Measurements from ENCODE around the gene BRWD1.

The BRWD1 gene

DNA sequence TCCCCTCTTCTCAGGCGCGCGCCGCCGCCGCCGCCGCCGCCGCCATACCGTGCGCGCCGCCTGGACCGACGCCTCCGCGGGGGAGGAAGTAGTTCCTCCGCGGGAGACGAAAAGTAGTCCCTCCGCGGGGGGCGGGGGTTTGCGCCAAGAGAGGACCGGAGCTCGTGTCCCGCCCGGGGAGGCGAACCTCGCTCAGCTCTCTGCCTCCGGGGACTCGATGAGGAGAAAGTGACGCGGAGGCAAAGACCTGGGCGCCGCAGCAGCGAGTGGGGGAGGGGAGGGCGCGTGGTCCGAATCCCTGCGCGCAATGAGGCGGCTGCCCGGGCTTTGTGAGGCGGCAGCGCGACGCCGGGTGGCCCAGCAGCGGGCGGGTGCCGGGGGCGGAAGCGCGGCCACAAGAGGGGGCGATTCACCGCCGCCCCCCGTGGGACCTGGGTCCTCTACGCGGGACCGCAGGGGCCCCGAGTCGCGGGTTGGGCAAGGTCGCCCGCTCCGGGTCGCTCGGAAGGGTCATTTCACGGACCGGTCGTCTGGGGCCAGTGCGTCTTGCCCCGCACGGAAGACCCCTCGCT is at the start of gene BRWD1:
BRWD1 (minus strand) TSS at position 62 of the 572 bp plus-strand sequence. CDS start 141 bp downstream, outside the sequence.
- POLR2A ChIA-PET = interaction anchor here (0.6 to 4.3 kb wide), 9 partner anchors 13 to 129 kb away, joined by 3 to 37 read pairs (median 4); partner anchors contain the start of gene HMGN1
- DNase-seq (ENCODE audit: extremely low spot score) = peak; percentile 78
- CTCF ChIA-PET = no interaction called here
- TF ChIP-seq ELF4 (IDR thresholded peaks at IDR 0.05) = peak; percentile 51; the same call in 1 of the 2 replicates
- TF ChIP-seq BHLHE40 (IDR thresholded peaks at IDR 0.05; ENCODE audit: borderline replicate concordance) = no peak
- no peak for TF ChIP-seq SP1 (IDR thresholded peaks at IDR 0.05)
- TF ChIP-seq CTBP1 (IDR thresholded peaks at IDR 0.05; ENCODE audit: borderline replicate concordance) = peak; percentile 92
- TF ChIP-seq NFRKB (IDR thresholded peaks at IDR 0.05) = peak; percentile 87
- peak; percentile 84; the same call in 1 of the 2 replicates for TF ChIP-seq LEF1 (IDR thresholded peaks at IDR 0.05; ENCODE audit: borderline replicate concordance)
- peak; percentile 98 for TF ChIP-seq L3MBTL2 (conservative IDR thresholded peaks at IDR 0.05)
- TF ChIP-seq FOXK2 (IDR thresholded peaks at IDR 0.05) = no peak
- TF ChIP-seq FOXA1 (IDR thresholded peaks at IDR 0.05) = no peak
- TF ChIP-seq ARNT (IDR thresholded peaks at IDR 0.05) = no peak
- peak; percentile 82 for TF ChIP-seq TARDBP (IDR thresholded peaks at IDR 0.05)

DNA sequence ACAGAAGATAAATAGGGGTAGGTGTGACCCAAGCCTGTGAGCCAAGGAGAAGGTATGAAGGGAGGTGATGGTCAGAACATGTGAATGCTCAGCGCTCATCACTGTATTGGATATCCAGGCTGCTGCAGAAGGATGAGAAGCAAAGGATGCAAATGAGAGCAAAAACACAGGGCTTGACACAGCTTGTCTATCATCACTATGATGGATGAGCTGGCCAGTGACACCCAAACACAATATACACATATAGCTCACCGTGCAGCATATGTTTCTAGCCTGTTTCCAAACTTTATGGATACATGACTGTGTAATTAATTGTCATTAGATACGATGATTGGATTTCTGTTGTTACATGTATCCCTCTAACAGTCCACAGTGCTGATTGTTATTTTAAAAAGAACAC is 49.3 kb upstream of the BRWD1 start:
- ChIA-PET POLR2A (interaction anchor here (1.0 to 3.2 kb wide), 2 partner anchors 14 to 25 kb away, joined by 4 to 18 read pairs; partner anchors contain the start of gene HMGN1), CTCF (interaction anchor here (0.9 kb wide), 1 partner anchor 18 kb away, joined by 3 read pairs; a partner anchor contains a TSS)
- DNase-seq (ENCODE audit: extremely low spot score) = no peak
- TF ChIP-seq L3MBTL2 (conservative IDR thresholded peaks at IDR 0.05) (no peak), PKNOX1 (IDR thresholded peaks at IDR 0.05) (no peak), CTBP1 (IDR thresholded peaks at IDR 0.05; ENCODE audit: borderline replicate concordance) (no peak)

- POLR2A ChIA-PET = interaction anchor here (0.6 to 1.5 kb wide), 3 partner anchors 10 to 45 kb away, joined by 3 to 8 read pairs (median 3); partner anchors contain the start of gene HMGN1
- no peak for TF ChIP-seq ELF4 (IDR thresholded peaks at IDR 0.05)
- TF ChIP-seq SUZ12 (IDR thresholded peaks at IDR 0.05) = no peak
- TF ChIP-seq L3MBTL2 (conservative IDR thresholded peaks at IDR 0.05) = no peak
- TF ChIP-seq PKNOX1 (IDR thresholded peaks at IDR 0.05) = no peak
- TF ChIP-seq FOXA1 (IDR thresholded peaks at IDR 0.05) = no peak
- no peak for TF ChIP-seq HDGF (IDR thresholded peaks at IDR 0.05; ENCODE audit: borderline replicate concordance)
- TF ChIP-seq ZNF384 (IDR thresholded peaks at IDR 0.05) = no peak
- TF ChIP-seq BHLHE40 (IDR thresholded peaks at IDR 0.05; ENCODE audit: borderline replicate concordance) = no peak
- no peak for TF ChIP-seq NFRKB (IDR thresholded peaks at IDR 0.05)
- TF ChIP-seq FOXK2 (IDR thresholded peaks at IDR 0.05) = no peak
- no peak for TF ChIP-seq FOXM1 (IDR thresholded peaks at IDR 0.05; ENCODE audit: borderline replicate concordance)
- no peak for TF ChIP-seq SP1 (IDR thresholded peaks at IDR 0.05)
- no peak for TF ChIP-seq ARNT (IDR thresholded peaks at IDR 0.05)
- no peak for DNase-seq (ENCODE audit: extremely low spot score)
- CTCF ChIA-PET = no interaction called here
Observed at GRCh38 chr21:39359382-39359781, 46.0 kb upstream of the BRWD1 start.

- CTCF ChIA-PET = no interaction called here
- POLR2A ChIA-PET = no interaction called here
- DNase-seq (ENCODE audit: extremely low spot score) = no peak
- no peak for TF ChIP-seq FOXM1 (IDR thresholded peaks at IDR 0.05; ENCODE audit: borderline replicate concordance)
- no peak for TF ChIP-seq BHLHE40 (IDR thresholded peaks at IDR 0.05; ENCODE audit: borderline replicate concordance)
- TF ChIP-seq SP1 (IDR thresholded peaks at IDR 0.05) = no peak
- TF ChIP-seq SUZ12 (IDR thresholded peaks at IDR 0.05) = no peak
- no peak for TF ChIP-seq HDGF (IDR thresholded peaks at IDR 0.05; ENCODE audit: borderline replicate concordance)
- TF ChIP-seq ZNF384 (IDR thresholded peaks at IDR 0.05) = no peak
Observed at GRCh38 chr21:39353295-39353694, 39.9 kb upstream of the BRWD1 start.

- ChIA-PET CTCF (no interaction called here), POLR2A (interaction anchor here (1.2 to 3.4 kb wide), 11 partner anchors 9 to 167 kb away, joined by 5 to 41 read pairs (median 9); partner anchors contain the start of genes BRWD1 and PSMG1)
- no peak for DNase-seq (ENCODE audit: extremely low spot score)
- TF ChIP-seq ZNF384 (IDR thresholded peaks at IDR 0.05) (no peak), LEF1 (IDR thresholded peaks at IDR 0.05; ENCODE audit: borderline replicate concordance) (no peak), SP1 (IDR thresholded peaks at IDR 0.05) (no peak), HDGF (IDR thresholded peaks at IDR 0.05; ENCODE audit: borderline replicate concordance) (no peak), CTBP1 (IDR thresholded peaks at IDR 0.05; ENCODE audit: borderline replicate concordance) (no peak), TARDBP (IDR thresholded peaks at IDR 0.05) (no peak), ELF4 (IDR thresholded peaks at IDR 0.05) (no peak), FOXA1 (IDR thresholded peaks at IDR 0.05) (no peak), SUZ12 (IDR thresholded peaks at IDR 0.05) (no peak), FOXK2 (IDR thresholded peaks at IDR 0.05) (no peak), NFRKB (IDR thresholded peaks at IDR 0.05) (no peak)
Observed at GRCh38 chr21:39350094-39351005, 36.9 kb upstream of the BRWD1 start.

All from HEK293T (cell line).